Activated CD4-positive, CD25-positive, alpha-beta regulatory T cell treated with anti-CD3 and anti-CD28 coated beads, Interleukin-2, amount 50 U/mL, for 72 hours (primary cell): ENCODE results near the gene TRAPPC12.

ENCODE experiments used
- DNase-seq: peaks from one replicate; pipeline ENCODE4 v3.0.0; 2021

TRAPPC12 gene

DNA sequence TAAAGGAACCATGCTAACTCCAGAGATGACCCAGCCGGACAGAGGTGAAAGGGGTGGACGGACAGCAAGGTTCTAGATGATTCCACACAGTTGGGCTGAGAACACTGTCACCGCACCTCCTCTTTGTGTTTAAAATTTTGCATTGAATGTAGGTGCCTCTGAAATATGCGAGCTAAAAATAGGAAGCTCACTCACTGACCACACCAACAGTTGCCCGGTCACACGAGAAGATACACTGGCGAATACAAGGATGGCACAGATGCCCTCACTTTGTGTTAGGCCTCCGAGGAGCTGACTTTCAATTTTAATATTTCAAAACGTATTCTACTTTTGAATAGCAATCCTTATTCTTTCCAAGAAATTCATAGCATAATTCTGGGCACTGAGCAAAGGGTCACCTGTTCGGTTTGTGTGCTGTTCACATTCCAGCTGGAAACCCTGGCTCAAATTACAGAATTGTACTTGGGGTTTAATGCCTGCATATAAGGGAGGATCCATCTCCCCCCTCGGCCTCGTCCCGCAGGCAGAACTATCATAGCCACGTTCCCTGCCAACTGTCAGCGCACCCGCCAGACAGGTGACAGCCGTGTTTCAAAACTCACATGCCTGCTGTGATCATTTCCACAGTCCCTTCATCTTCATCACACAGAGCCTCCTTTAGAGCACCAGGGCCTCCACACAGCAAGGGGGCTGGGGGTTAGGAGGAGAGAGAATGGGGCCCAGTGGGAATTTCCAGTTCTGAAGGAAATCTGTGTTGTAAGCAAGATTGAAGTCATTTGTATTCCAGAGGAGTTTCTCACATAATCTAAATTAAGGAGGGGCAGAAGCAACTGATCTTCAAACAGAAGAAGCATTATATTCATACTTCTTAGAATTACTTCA lies 91.6 kb downstream of the TRAPPC12 start:
- no peak for DNase-seq

GRCh38 chr2:3472296-3472695 lies 92.8 kb downstream of the TRAPPC12 start:
- DNase-seq: no peak

DNA sequence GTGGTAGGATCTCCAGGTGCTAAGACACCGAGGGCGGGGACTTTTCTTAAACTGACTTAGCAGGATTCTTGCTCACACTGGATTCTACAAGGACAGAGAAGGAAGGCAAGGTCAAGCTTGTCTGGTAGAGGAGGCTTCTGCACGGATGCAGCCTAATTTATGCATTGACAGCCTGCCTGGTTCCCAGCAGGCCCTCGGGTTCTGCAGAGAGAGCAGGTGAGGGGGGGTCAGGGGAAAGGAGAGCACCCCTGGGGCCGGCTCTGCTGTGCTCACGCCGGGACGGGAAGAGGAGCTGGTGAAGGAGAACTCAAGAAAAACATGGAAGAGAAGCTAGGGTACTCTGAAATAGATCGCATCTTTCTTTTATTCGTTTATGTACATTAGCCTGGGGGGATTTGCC lies 93.5 kb downstream of the TRAPPC12 start:
- DNase-seq: no peak

DNA sequence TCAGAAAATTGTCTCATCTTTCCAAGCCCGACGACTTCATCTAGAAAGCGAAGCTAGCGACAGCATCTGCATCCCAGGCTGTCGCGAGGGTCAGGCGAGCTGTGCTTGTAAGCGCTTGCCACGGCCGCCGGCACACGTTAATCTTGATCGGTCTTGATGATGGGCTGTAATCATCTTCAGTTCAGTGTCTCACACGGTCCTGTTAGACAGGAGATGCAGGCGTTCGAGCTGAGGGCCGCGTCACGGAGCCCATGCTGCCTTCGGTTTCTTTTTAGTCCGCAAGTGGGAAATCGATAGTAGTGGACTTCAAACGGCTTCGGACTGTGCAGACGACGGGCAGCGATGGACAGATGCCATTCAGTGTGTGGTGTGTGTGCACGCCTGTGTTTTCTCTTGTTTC lies 96.3 kb downstream of the TRAPPC12 start:
- DNase-seq: no peak

- DNase-seq: no peak
Observed at GRCh38 chr2:3476321-3476984, 97.0 kb downstream of the TRAPPC12 start.

- DNase-seq: no peak
Observed at GRCh38 chr2:3476985-3477327, 97.5 kb downstream of the TRAPPC12 start.

- no peak for DNase-seq
Observed at GRCh38 chr2:3478846-3479385, 99.4 kb downstream of the TRAPPC12 start.

- DNase-seq: no peak
Observed at GRCh38 chr2:3479430-3480320, 100.2 kb downstream of the TRAPPC12 start.

DNA sequence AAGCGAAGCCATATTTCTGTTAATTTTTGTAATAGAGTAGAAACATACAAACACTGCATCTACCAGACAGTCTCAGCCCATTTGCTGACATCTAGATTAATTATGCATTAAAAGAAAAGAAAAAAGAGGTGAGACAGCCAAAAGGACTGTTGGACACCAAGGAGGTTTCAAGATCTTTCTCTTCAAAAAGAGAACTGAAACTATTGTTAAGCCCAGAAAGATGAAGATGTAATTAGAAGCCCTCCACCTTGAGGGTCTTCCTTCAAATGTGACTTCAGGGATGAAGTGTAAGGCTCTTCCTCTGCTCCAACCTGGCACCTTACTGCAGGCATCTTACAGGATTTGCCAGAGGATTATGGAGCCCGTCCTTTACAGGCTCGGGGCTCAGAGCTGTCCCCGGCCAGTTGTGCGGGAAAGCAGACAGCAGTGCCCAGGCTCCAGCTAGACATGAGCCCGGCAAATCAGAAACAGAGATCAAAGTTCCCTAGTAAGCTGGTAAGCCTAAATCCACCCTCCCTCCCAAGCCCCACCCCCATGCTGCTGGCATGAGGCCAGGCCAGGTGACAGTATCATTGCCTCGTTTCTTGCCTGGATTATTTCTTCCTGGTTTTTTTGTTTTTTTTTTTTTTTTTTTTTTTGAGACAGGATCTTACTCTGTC lies 101.0 kb downstream of the TRAPPC12 start:
- DNase-seq: no peak

DNA sequence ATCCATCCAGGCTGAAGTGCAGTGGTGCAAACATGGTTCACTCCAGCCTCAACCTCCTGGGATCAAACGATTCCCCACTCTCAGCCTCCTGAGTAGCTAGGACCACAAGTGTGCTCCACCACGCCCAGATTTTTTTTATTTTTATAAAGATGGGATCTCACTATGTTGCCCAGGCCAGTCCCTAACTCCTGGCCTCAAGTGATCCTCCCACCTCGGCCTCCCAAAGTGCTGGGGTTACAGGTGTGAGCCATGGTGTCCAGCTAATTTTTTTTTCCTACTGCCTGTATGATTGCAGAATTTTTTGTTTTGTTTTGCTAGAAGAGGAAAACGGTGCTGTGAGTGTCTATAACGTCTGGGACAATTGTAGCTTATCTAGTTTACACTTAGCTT lies 101.5 kb downstream of the TRAPPC12 start:
- DNase-seq: no peak

DNA sequence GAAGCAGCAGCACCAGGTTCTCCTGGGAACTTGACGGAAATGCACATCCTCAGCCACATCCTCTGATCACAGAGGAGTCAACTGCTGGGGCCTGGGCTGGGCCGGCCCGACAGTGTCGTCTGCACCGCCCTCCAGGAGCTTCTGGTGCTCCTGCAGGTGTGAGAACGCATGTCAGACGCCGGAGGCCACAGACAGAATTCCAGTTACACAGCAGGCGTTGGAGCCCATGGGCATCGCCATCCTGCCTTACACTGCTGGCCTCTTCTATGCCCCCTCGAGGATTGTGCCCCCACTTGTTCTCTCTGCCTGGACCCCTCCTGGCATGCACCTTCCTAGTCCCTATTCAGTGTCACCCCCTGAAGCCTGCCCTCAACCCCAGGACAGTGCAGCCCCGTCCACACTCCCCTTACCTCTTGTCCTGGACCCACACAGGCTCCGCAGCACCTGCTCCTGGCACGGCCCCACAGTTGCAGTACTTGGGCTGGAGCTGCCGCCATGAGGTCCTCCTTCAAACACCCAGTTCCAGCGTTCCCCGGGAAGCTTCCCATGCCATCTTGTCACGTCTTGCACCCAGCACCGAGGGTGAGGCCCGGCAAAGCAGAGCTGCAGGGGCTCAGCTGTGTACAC lies 102.4 kb downstream of the TRAPPC12 start:
- no peak for DNase-seq

DNA sequence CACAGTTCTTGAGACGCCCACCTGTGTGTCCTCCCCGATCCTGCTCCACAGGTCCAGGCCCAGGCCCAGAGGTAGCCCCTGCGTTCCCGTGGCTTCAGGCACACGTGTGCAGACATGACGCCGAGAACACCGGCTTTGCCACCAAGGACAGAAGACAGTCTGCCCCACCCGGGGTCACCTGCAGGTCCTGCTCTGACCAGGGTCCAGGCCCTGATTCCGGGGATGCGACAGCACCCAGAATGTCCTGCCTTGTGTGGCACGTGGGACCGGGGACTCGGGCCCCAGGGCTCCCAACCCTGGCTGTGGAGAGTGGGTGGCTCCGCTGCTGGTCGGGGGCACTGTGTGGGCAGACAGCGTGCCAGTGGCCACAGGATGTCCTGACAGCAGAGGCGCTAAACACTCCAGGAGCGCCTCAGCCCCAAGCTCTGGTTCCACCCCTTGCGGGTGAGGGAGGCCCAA lies 102.9 kb downstream of the TRAPPC12 start:
- DNase-seq: no peak

DNA sequence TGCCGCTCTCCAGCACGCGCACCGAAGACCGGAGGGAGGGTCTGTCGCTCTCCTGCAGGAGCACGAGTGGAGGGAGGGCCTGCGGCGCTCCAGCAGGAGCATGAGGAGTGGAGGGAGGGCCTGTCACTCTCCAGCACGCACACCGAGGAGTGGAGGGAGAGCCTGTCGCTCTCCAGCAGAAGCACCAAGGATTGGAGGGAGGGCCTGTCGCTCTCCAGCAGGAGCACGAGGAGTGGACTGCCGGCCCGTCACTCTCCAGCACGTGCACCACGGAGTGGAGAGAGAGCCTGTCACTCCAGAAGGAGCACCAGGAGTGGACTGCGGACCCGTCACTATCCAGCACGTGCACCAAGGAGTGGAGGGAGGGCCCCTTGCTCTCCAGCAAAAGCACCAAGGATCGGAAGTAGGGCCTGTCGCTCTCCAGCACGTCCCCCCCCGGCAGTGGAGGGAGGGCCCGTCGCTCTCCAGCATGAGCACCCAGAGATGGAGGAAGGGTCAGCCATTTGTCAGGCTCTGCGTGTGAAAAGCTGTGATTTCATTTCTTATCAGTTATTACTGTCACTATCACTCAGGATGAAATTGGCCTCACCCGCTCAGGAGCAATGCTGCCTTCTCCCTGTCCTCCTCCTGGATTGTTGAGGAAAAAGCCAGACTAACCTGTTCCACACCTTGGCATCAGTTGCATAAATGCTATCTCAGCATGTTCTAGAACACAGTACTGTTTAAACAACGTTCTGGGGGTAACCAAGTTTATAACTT lies 103.9 kb downstream of the TRAPPC12 start:
- DNase-seq: peak; percentile 45

GRCh38 chr2:3483986-3484960 lies 104.8 kb downstream of the TRAPPC12 start:
- no peak for DNase-seq

- no peak for DNase-seq
Observed at GRCh38 chr2:3485166-3485565, 105.7 kb downstream of the TRAPPC12 start.

GRCh38 chr2:3486047-3487027 lies 106.8 kb downstream of the TRAPPC12 start:
- no peak for DNase-seq

DNA sequence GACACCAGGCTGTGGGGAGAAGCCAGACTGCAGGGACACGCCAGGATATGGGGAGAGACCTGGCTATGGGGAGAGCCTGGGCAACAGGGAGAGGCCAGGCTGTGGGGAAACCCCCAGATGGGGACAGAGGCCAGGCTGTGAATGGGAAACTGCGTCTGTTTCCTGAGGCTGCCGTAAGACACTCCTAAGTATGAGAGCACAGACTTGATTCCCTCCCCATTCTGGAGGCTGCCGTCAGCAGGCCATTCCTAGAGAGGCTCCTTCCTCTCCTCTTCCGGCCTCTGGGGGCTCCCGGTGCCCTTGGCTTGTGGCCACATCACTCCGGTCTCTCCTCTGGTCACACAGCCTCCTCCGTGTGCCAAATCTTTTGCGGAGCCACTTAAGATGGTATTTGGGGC lies 107.5 kb downstream of the TRAPPC12 start:
- no peak for DNase-seq

GRCh38 chr2:3487432-3487831 lies 107.9 kb downstream of the TRAPPC12 start:
- no peak for DNase-seq

- DNase-seq: no peak
Observed at GRCh38 chr2:3488061-3488531, 108.6 kb downstream of the TRAPPC12 start.
